GM21526 (cell line): ENCODE results near the gene FZD4.
A peak's percentile ranks its signal among the peaks of the same experiment; 100 is the strongest.
"Not testable (repeated sequence)": the region's sequence is repeated elsewhere in the genome, so short reads cannot be mapped to it uniquely, and the experiment has no call there.

Experiments
- ATAC-seq: cut with Tn5 transposase; IDR thresholded peaks from one replicate; pipeline ENCODE4 v1.9.1; 2021; ENCODE audit warnings: moderate library complexity; ENCODE audit not compliant: unreplicated experiment, low FRiP score

FZD4 gene

DNA sequence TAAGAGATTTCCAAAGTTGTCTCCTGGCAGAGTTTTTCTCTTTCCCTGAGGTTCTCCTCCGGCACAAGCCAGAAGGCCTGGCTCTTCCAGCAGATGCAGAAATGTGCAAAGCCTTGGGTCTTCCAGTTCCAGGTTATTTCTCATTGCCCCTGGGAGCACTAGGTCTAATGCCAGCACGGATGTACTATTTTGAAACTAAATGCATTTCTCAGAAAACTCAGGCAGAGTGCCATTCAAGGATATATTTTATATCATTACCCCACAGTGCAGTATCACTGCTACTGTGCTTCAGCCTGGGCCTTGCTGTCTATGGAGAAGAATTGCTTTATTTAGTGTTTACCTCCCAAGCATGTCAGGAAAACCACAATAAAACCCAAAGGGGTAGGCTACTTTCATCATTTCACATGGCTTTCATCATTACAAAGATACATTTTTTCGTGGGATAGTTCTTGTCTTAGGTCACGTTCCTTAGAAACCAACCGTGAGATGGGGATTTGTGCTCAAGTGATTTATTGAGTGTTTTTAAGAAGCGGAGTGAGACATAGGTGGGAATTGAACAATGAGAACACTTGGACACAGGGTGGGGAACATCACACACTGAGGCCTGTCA, 22.4 kb upstream of the FZD4 start:
- no peak for ATAC-seq

GRCh38 chr11:86972734-86973133, 17.5 kb upstream of the FZD4 start:
- ATAC-seq: no peak

GRCh38 chr11:86969258-86969657, 14.1 kb upstream of the FZD4 start:
- ATAC-seq: no peak

DNA sequence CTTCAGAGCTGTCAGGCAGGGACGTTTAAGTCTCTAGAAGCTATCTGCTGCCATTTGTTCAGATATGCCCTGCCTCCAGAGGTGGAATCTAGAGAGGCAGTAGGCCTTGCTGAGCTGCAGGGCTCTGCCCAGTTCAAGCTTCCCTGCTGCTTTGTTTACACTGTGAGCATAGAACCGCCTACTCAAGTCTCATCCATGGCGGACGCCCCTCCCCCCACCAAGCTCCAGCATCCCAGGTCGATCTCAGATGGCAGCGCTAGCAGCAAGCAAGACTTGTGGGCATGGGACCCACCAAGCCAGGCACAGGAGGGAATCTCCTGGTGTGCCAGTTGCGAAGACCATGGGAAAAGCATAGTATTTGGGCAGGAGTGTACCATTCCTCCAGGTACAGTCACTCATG, 12.4 kb upstream of the FZD4 start:
- ATAC-seq: not testable (repeated sequence)

DNA sequence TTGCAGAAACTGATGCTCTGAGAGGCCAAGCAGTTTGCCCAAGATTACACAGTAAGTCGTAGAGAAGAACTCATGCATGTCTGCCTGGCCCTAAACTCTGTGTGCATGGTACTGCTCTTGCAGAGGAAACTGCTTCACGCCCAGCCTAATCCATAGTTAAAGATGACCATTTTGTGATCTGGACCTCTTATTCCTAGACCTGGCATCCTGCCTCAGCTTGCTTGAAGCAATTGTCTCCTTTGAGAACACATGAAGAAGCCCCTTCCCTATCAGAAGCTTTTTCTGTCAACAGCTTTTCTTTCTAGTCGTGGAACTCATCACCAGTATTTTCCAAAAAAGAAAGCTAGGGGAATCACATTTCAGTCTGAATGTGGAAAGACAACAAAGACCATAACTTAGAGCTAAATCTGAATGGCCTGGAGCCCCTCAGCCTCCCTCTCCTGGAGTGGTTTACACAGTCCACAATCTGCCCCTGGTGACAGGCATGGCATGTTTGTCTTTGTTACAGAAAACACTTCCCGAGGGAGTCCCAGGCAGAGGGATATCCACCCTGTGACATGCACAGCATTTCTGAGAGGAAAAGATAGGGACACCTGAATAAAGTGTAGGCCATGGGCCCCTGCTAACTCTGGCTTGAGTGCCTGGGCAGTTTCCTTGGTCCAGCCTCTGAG, 2.9 kb upstream of the FZD4 start:
- no peak for ATAC-seq

GRCh38 chr11:86956905-86957195, 1.7 kb upstream of the FZD4 start:
- no peak for ATAC-seq

GRCh38 chr11:86955111-86955360, 159 bp downstream of the FZD4 start:
- ATAC-seq: peak; percentile 22

DNA sequence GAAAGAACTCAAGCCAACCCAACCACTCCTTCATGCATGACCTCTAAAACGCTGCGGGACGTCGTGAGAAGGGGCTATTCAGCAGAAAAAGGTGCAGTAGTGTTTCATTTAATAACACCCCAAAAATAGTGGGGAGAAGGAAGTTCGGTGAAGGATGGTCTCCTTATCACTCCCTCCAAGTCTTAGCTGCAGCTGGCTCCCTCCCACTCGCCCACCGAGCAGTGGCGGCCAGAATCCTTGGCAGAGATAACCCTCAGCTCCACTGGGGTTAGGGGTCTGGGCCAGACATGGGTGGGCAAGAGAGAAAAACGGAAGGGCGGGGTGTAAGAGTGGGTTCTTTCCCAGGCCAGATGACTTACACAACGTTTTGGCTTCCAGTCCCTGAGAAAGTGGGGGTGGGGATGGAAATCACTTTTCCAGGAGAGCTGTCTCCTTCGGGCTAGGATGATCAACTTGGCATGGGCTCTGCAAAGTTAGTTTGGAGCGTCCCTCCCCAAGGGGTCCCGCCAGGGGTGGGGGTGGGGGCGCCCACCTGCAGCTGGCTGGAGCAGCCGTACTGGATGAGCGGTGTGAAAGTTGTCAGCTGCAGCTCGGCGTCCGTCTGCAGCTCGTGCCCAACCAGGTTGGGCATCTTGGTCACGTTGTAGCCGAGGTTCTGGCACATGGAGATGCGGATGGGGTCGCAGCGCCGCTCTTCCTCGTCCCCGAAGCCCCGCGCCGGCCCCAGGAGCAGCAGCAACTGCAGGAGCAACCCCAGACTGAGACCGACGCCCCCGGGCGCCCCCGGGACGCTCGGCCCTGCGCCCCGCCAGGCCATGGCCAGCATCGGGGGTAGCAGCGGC, 705 bp downstream of the FZD4 start:
- ATAC-seq: no peak

DNA sequence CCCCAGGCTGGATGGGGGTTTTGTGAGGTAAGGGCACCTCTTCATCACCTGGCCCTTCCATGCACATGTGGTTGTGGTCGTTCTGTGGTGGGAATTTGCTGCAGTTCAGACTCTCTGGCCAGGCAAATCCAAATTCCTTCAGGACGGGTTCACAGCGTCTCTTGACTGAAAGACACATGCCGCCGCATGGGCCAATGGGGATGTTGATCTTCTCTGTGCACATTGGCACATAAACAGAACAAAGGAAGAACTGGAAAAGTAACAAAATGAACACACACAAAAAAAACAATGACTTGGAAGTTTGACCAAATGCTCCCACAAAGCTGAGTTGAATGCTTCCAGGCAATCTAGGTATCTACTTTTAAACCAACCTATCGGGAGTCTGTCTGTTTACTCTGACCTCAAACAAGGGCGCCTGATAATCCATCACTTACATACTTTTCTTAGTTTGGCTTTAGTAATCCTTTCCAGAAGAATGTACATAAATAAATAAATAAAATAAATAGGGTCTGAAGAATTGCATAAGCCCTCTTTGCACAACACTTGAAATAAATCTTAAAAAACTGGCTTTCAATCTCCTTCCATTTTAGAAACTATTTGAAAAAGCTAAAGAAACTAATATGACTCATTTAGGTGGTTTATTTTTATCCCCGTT, 2.8 kb downstream of the FZD4 start:
- no peak for ATAC-seq

GRCh38 chr11:86951706-86952105, 3.5 kb downstream of the FZD4 start:
- ATAC-seq: no peak

DNA sequence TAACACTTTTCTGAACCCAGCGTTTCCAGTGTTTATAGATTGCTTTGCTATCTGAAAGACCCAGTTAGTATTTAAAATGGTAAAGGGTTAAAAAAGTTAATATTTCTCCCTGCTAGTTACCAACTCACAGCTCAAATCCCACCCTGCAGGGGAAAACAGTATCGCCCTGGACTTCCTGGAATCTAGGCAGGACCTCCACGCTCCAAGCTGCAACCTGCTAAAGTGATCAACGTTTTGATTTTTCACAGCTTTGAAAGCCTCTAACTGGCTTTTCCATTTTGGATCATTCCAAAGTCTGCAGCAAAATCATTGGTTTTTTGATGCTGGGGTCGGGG, 4.6 kb downstream of the FZD4 start:
- no peak for ATAC-seq

DNA sequence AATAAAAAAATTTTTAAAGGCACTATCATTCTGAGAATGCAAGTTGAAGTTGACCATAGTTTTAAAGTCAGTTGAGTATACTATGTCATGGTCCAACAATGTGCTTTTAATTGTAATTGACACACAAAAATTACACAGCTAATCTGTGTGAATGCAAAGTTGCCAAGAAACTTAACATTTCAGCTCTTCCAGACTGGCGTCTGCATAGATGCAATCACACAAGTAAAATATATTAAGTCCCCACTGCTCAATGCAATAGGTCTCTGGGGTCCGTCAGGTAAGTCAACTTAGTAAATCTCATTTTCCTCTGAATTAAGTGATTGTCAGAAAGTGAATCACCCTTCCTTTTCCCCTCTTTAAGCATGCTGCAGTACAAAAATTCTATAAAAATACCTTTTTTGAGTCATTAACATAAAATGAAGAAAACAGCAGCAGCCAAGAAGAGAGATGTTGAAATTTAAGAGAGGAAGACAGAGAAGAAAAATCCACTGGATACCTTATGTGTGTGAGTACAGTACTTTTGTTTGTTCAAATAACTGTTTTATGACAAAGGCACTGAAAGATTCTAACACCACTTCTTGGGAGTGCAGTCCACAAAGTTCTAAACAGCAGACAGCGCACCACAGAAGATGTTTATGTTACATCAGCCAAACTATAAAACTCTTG, 5.1 kb downstream of the FZD4 start:
- ATAC-seq: no peak

DNA sequence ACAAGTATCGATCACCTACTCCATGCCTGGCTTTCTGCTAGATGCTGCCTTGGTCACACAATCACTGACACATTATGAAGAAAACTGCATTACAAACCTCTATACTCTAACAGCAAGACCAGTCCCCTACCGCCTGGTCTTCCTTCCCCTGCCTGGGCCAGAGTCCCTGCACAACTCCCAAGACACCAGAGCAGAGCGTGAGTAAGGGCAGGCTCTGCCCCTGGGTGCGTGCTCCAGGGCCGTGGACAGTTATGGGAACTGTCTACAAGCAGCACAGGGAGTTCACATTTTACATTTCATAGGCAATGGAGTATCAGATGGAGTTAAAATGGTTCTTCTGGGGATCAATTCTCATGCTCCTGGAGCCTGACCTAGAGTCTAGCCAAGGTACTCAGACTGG, 6.5 kb downstream of the FZD4 start:
- ATAC-seq: no peak

DNA sequence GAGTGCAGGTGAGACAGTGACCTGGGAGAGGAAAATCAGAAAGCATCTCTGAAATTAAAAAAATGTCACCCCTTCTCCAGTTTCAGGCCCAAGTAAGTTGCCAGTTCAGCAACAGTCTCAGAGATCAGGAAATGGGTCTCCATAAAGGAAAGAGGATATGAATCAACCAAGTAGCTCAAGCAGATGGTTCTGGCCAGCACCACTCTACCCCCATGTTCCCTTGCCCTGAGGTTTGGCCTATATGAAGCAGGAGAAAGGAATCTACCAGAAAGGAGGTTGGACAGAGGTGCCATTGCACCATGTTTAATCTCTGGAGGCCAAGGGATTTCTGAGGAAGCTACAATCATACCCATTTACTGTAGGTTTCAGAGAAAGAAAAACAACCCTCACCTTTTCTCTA, 7.7 kb downstream of the FZD4 start:
- ATAC-seq: no peak

GRCh38 chr11:86943505-86943904, 11.7 kb downstream of the FZD4 start:
- not testable (repeated sequence) for ATAC-seq

- no peak for ATAC-seq
These were observed 13.2 kb downstream of the FZD4 start for GRCh38 chr11:86941871-86942599.

GRCh38 chr11:86941077-86941870, 13.9 kb downstream of the FZD4 start:
- no peak for ATAC-seq

DNA sequence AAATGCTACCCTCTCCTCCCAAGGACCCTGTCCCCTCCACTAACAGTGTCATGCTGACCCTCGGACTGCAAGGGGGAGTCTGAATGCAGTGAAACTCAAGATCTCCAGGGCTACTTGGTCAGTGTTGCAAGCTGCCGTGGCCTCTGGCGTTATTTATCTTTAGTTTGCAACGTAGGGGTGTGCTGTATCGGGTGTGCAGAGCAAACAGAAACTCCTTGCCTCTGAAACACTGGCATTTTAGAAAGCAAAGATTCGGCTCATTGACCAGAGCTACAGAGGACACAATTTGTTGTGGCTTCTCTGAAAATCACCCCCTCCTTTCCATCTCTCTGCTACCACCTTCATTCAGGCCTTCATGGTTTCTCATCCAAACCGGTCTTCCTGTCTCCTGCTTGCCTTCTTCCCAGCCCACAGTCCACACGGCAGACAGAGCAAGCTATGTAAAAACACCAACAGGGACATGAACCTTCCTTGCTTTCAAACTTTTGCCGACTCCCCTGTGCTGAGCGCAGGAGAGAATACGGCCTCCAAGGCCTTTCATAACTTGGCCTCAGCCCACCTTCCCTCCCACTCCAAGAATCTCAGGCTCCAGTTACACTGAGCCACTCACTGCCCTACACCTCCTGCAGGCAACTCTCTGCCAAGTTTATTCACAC, 14.9 kb downstream of the FZD4 start:
- no peak for ATAC-seq
